IgD-negative memory B cell (primary cell): ENCODE results near the gene ANKFY1. TPM values are rescaled to one million over a fixed set of nuclear protein-coding genes. Genes with fewer than 3 reads are reported as not detected.
"Not testable (repeated sequence)": the region's sequence is repeated elsewhere in the genome, so short reads cannot be mapped to it uniquely, and the experiment has no call there.

Source experiments
- H3K27ac Mint-ChIP-seq, 3 donors: one replicate each; pipeline ENCODE4 v1.8.0; 2020 to 2022; ENCODE audit warnings: mild to moderate bottlenecking in 3 of 3, mixed read lengths in 3 of 3, moderate library complexity in 1 of 3
- H3K27me3 Mint-ChIP-seq: one replicate; pipeline ENCODE4 v1.8.0; 2021; ENCODE audit warnings: mixed read lengths
- H3K36me3 Mint-ChIP-seq: one replicate; pipeline ENCODE4 v1.8.0; 2020; ENCODE audit warnings: mild to moderate bottlenecking, mixed read lengths
- H3K4me1 Mint-ChIP-seq, 3 donors: one replicate each; pipeline ENCODE4 v1.8.0; 2020 to 2022; ENCODE audit warnings: mixed read lengths in 3 of 3, mild to moderate bottlenecking in 1 of 3
- H3K4me3 Mint-ChIP-seq, 4 donors: one replicate each; pipeline ENCODE4 v1.8.0; 2020 to 2022; ENCODE audit warnings: mild to moderate bottlenecking in 4 of 4, mixed read lengths in 4 of 4, moderate library complexity in 3 of 4
- H3K9me3 Mint-ChIP-seq, 3 donors: one replicate each; pipeline ENCODE4 v1.8.0; 2020 to 2021; ENCODE audit warnings: mixed read lengths in 3 of 3, mild to moderate bottlenecking in 1 of 3
- polyA plus RNA-seq: library from polyadenylated mRNA; unstranded; fragments of 300-500 nt; fragmentation: Illumina TruSeq; gene quantifications from one replicate; pipeline ENCODE4 v1.2.3, GENCODE V29; 2021

ANKFY1 gene
- polyA plus RNA-seq, 1 donor from 2014 or later, result 9.4 TPM

- Mint-ChIP-seq H3K4me3 (no peak overlapping the region), H3K9me3 (no peaks in the 10 kb centered on the region), H3K27ac (no peak overlapping the region), H3K36me3 (no peaks in the 10 kb centered on the region), H3K27me3 (no peaks in the 10 kb centered on the region), H3K4me1 (peaks cover 0 to 3% (median 2%) of the 10 kb centered on the region in 3 donors)
Measured at GRCh38 chr17:4272972-4273368, 9.2 kb upstream of the ANKFY1 start.

- H3K4me1 Mint-ChIP-seq, result peaks cover 0 to 3% (median 2%) of the 10 kb centered on the region in 3 donors
- H3K27ac Mint-ChIP-seq, result no peak overlapping the region
- no peaks in the 10 kb centered on the region for H3K36me3 Mint-ChIP-seq
- no peaks in the 10 kb centered on the region for H3K27me3 Mint-ChIP-seq
- H3K4me3 Mint-ChIP-seq, result no peak overlapping the region
- H3K9me3 Mint-ChIP-seq, result no peaks in the 10 kb centered on the region
Measured at GRCh38 chr17:4272213-4272971, 8.6 kb upstream of the ANKFY1 start.

- H3K27ac Mint-ChIP-seq, result no peak overlapping the region
- H3K4me1 Mint-ChIP-seq, result peaks cover 0 to 2% (median 2%) of the 10 kb centered on the region in 3 donors
- H3K27me3 Mint-ChIP-seq, result no peaks in the 10 kb centered on the region
- H3K4me3 Mint-ChIP-seq, result no peak overlapping the region
- H3K9me3 Mint-ChIP-seq, result peaks cover 0 to under 1% (median 0%) of the 10 kb centered on the region in 3 donors
- no peaks in the 10 kb centered on the region for H3K36me3 Mint-ChIP-seq
Measured at GRCh38 chr17:4270736-4271135, 7.0 kb upstream of the ANKFY1 start.

- H3K27me3 Mint-ChIP-seq, result no peaks in the 10 kb centered on the region
- H3K9me3 Mint-ChIP-seq, result peaks cover 0 to 3% (median 0%) of the 10 kb centered on the region in 3 donors
- H3K4me3 Mint-ChIP-seq, result no peak overlapping the region
- peaks cover 0 to 5% (median 4%) of the 10 kb centered on the region in 3 donors for H3K4me1 Mint-ChIP-seq
- no peaks in the 10 kb centered on the region for H3K36me3 Mint-ChIP-seq
- no peak overlapping the region for H3K27ac Mint-ChIP-seq
Measured at GRCh38 chr17:4269915-4270314, 6.1 kb upstream of the ANKFY1 start.

- Mint-ChIP-seq H3K27ac (peak overlapping the region in 1 of 3 donors; percentile 84), H3K36me3 (no peaks in the 10 kb centered on the region), H3K4me1 (peaks cover 9 to 20% (median 16%) of the 10 kb centered on the region in 3 donors), H3K9me3 (peaks cover 0 to 3% (median 0%) of the 10 kb centered on the region in 3 donors), H3K4me3 (peak overlapping the region in 1 of 4 donors; percentile 34), H3K27me3 (no peaks in the 10 kb centered on the region)
Measured at GRCh38 chr17:4267402-4267801, 3.6 kb upstream of the ANKFY1 start.

- Mint-ChIP-seq H3K9me3 (peaks cover 0 to 3% (median 0%) of the 10 kb centered on the region in 3 donors), H3K4me1 (peaks cover 16 to 26% (median 17%) of the 10 kb centered on the region in 3 donors), H3K4me3 (peak overlapping the region in 2 of 4 donors; percentile 30 to 89), H3K36me3 (no peaks in the 10 kb centered on the region), H3K27ac (peak overlapping the region in 1 of 3 donors; percentile 59), H3K27me3 (no peaks in the 10 kb centered on the region)
Measured at GRCh38 chr17:4266550-4266949, 2.8 kb upstream of the ANKFY1 start.

GRCh38 chr17:4262703-4263102 lies 1.1 kb downstream of the ANKFY1 start:
- H3K9me3 Mint-ChIP-seq, result peaks cover 0 to 5% (median 0%) of the 10 kb centered on the region in 3 donors
- peak overlapping the region; percentile 68 to 93 (median 89) for H3K4me3 Mint-ChIP-seq
- H3K27me3 Mint-ChIP-seq, result no peaks in the 10 kb centered on the region
- H3K4me1 Mint-ChIP-seq, result peaks cover 20 to 36% (median 22%) of the 10 kb centered on the region in 3 donors
- peak overlapping the region; percentile 46 to 97 (median 75) for H3K27ac Mint-ChIP-seq
- peaks cover 6% of the 10 kb centered on the region for H3K36me3 Mint-ChIP-seq

- peaks cover 10% of the 10 kb centered on the region for H3K36me3 Mint-ChIP-seq
- peak overlapping the region; percentile 10 to 89 (median 42) for H3K4me3 Mint-ChIP-seq
- H3K27ac Mint-ChIP-seq, result peak overlapping the region in 2 of 3 donors; percentile 27 to 68
- peaks cover 0 to 5% (median 0%) of the 10 kb centered on the region in 3 donors for H3K9me3 Mint-ChIP-seq
- no peaks in the 10 kb centered on the region for H3K27me3 Mint-ChIP-seq
- H3K4me1 Mint-ChIP-seq, result peaks cover 20 to 45% (median 22%) of the 10 kb centered on the region in 3 donors
Measured at GRCh38 chr17:4261452-4261851, 2.3 kb downstream of the ANKFY1 start.

- Mint-ChIP-seq H3K4me3 (no peak overlapping the region), H3K9me3 (peaks cover 0 to 2% (median 0%) of the 10 kb centered on the region in 3 donors), H3K27me3 (no peaks in the 10 kb centered on the region), H3K4me1 (peaks cover 13 to 36% (median 14%) of the 10 kb centered on the region in 3 donors), H3K36me3 (peaks cover 10% of the 10 kb centered on the region), H3K27ac (no peak overlapping the region)
Measured at GRCh38 chr17:4258867-4259266, 4.9 kb downstream of the ANKFY1 start.

- Mint-ChIP-seq H3K9me3 (peaks cover 0 to 2% (median 0%) of the 10 kb centered on the region in 3 donors), H3K27me3 (no peaks in the 10 kb centered on the region), H3K36me3 (peaks cover 10% of the 10 kb centered on the region), H3K27ac (no peak overlapping the region), H3K4me3 (peak overlapping the region in 1 of 4 donors; percentile 33), H3K4me1 (peaks cover 9 to 32% (median 14%) of the 10 kb centered on the region in 3 donors)
Measured at GRCh38 chr17:4256952-4257351, 6.8 kb downstream of the ANKFY1 start.

GRCh38 chr17:4255271-4255670 lies 8.5 kb downstream of the ANKFY1 start:
- not testable (repeated sequence) for H3K27ac Mint-ChIP-seq, H3K4me3 Mint-ChIP-seq, H3K27me3 Mint-ChIP-seq, H3K9me3 Mint-ChIP-seq
- Mint-ChIP-seq H3K4me1 (peaks cover 12 to 32% (median 15%) of the 10 kb centered on the region in 3 donors), H3K36me3 (peaks cover 10% of the 10 kb centered on the region)

GRCh38 chr17:4250887-4251286 lies 12.9 kb downstream of the ANKFY1 start:
- no peak overlapping the region for H3K27ac Mint-ChIP-seq
- H3K4me1 Mint-ChIP-seq, result peaks cover 18 to 29% (median 21%) of the 10 kb centered on the region in 3 donors

GRCh38 chr17:4249452-4250029 lies 14.2 kb downstream of the ANKFY1 start:
- Mint-ChIP-seq H3K4me3 (no peak overlapping the region), H3K27me3 (no peaks in the 10 kb centered on the region), H3K4me1 (peaks cover 19 to 30% (median 21%) of the 10 kb centered on the region in 3 donors)

More at GRCh38 chr17:4250887-4251286, 12.9 kb downstream of the ANKFY1 start:
- no peaks in the 10 kb centered on the region for H3K27me3 Mint-ChIP-seq
- no peak overlapping the region for H3K4me3 Mint-ChIP-seq
- H3K9me3 Mint-ChIP-seq, result no peaks in the 10 kb centered on the region
- H3K36me3 Mint-ChIP-seq, result peaks cover 3% of the 10 kb centered on the region

GRCh38 chr17:4248504-4249277 lies 15.1 kb downstream of the ANKFY1 start:
- Mint-ChIP-seq H3K4me3 (no peak overlapping the region), H3K9me3 (no peaks in the 10 kb centered on the region), H3K27me3 (no peaks in the 10 kb centered on the region), H3K27ac (no peak overlapping the region), H3K36me3 (peaks cover 3% of the 10 kb centered on the region), H3K4me1 (peaks cover 19 to 31% (median 20%) of the 10 kb centered on the region in 3 donors)

More at GRCh38 chr17:4249452-4250029, 14.2 kb downstream of the ANKFY1 start:
- Mint-ChIP-seq H3K27ac (no peak overlapping the region), H3K36me3 (peaks cover 3% of the 10 kb centered on the region), H3K9me3 (no peaks in the 10 kb centered on the region)

GRCh38 chr17:4247971-4248388 lies 15.8 kb downstream of the ANKFY1 start:
- peaks cover 16 to 27% (median 17%) of the 10 kb centered on the region in 3 donors for H3K4me1 Mint-ChIP-seq
- no peaks in the 10 kb centered on the region for H3K27me3 Mint-ChIP-seq
- H3K4me3 Mint-ChIP-seq, result no peak overlapping the region
- H3K36me3 Mint-ChIP-seq, result peaks cover 3% of the 10 kb centered on the region
- no peak overlapping the region for H3K27ac Mint-ChIP-seq
- H3K9me3 Mint-ChIP-seq, result no peaks in the 10 kb centered on the region
